Hippocampal formation (tissue), 2 donors: ENCODE data around the gene LRRC27.

ENCODE experiments used
- DNase-seq, 2 donors: peaks; one replicate each; lab custom pipeline; 2025; lab: John Stamatoyannopoulos, UW

The LRRC27 gene

DNA sequence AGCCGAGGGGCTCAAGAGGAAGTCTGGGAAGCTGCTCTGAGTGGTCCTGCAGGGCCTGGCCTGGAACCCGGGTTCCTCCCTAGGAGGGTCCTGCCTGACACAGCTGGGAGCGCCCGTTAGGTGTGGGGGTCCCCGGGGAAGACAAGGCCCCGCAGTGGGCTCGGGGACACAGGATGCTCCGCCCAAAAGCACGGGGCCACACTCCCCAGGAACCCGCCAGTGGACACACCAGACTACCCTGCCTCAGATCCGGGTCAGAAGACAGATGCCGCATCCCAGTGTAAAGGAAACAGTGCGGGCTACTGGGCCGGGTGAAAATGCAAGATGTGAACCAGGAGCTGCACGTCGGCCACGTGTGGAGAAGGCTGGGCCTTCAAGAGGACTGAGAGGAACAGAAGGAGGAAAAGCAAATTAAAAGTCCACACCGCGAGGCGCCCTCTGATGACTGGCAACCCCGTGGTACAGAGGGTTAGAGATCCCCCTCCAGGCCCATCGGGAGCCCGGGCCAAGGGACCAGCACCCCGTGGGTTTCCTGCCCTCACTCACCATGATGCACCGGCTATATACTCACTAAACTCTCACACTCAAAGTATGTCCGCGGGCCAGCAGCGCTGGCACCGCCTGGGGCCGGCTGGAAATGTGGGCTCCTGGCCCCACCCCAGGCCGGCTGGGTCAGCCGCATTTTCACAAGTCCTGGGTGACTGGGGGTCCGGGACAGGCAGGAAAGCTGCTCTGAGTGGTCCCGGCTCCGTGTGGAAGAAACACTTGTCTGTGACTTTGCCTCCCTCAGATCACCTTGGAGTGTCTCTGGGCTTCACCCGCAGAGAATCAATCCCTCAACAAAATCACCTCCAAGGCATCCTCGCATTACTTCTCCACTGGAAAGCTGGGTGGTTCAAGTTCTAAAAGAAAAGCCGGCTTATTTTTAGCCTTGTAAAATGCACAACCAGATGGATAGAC is 30.3 kb upstream of the LRRC27 start:
- no peak for DNase-seq

DNA sequence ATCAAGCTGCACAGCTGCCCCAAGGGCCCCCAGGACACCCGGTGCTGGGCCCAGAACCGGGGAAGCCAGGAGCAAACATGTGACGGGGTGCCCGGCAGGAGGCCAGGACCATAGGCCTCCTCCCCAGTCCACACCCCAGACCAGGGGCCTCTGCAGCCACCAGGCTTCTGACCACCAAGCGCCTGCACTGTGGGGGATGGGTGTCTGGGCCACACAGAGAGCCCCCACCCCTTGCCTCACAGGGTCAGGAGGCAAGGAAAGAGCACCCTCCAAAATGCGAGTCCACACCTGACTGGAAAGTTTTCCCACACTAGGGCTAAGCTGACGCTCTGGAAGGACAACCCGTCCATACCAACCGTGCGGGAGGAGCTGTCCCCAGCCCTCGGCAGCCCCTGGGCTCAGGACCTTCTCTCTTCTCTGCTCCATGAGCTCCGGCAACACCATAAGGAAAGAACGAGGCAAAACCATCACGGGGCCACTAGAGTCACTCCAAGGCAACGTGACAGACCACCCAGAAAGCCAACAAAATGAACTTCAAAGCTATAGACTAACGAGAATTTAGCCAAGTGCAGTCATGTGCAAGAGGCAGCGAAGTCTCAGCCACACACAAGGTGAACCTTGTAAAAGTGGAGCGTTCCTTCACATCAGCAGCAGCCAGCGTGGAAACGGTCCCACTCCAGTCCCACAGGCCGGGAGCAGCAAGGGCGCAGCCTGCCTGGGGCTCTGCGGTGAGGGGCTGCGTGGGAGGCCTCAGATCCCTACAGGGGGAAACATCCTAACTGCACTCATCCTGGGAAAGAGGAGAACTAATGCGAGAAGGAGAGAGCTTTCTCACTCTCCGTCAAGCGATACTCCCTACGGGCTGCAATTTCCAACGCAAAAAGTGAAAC is 29.3 kb upstream of the LRRC27 start:
- no peak for DNase-seq

DNA sequence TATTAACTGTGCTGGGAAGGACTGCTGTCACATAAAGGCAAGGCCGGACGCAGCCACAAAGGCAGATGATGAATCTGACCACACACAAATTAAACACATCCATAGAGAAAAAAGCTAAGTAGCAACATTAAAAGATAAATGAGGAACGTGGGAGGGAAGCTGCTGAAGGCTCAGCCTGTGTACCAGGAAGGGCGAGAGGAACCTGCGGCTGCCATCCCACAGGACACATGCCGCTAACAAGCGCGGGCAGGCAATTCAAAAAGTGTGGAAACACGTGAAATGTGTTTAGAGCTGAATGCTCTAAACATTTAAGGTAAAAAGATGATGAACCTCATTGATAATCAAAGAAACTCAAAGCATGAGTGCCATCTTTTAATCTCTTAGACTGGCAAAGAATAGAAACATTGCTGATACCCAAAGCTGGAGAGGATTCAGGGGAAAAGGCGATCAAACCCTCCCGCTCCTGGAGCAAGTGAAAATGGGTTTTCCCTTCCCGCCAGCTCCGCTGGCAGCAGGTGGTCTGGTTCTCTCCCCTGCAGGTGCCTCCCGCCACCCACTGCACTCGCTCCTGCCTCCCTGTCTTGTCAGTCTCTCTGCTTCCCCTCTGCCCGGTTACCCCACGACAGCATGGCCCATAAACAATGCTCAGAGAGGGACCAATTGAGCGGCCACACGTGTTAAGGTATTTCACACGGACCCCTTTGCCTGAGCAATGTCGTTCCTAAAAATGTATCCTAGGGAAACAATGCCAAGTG is 28.5 kb upstream of the LRRC27 start:
- no peak for DNase-seq

DNA sequence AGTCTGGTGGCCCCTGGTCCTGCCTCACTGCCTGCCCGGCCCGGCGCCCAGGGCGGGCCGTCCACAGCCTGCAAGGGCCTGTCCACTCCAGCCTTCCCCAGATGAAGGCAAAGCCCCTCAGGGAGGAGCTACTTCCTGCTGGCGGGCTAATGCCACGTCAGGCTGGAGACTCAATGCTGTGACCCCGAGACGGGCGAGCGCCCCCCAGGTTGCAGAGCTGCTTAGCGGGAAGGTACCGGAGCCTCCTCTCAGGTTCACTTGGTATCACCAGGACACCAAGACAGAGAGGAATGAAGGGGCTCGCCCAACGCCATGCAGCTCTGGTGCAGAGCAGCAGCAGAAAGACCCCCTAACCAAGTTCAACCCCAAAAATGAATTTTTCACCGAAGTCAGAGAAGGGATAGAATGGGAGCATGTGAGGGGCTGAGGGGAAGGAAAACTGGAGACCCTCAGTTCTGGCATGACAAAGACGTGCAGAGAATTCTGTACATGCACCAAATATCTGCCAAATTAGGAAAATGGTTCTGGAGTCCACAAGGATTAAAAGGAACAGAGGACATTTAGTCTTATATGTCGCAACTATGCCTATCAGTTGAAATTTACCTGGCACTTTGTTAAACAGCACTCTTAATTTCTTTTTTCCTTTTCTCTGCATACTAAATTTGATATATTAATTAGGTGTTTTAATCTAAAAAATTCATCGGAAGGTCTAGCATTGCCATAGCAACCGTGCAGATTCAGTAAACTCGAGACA is 27.1 kb upstream of the LRRC27 start:
- DNase-seq = no peak

DNA sequence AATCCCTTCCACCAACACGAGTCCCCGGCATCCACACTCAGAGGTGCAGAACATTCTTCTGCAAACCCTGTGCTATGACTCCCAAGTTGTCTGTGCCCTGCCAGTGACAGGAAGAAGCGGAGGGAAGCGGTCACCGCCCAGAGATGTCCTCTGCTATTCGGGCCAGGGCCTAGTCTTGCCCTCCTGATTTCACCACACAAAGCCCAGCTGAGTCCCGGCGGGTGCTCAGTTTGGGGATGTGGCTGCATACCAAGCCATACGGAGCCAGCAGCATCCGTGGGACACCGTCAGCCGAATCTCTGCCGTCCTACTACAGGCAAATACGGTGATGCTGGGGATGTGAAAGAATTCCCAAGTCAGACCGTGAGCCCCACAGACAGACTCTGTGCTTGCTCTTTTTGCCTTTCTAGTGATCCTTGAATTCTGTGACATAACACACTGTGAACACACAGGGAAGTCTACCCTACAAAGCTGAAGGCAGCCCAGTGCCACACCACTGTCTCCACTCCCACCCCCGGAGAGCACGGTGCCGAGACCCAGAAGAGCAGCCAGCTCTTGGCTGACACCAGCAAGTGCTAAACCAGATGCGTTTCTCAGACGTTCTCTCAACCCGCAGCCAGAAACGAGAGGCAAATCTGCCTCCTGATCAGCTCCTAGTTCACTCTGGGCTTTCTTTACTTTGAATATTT is 26.2 kb upstream of the LRRC27 start:
- DNase-seq = no peak

DNA sequence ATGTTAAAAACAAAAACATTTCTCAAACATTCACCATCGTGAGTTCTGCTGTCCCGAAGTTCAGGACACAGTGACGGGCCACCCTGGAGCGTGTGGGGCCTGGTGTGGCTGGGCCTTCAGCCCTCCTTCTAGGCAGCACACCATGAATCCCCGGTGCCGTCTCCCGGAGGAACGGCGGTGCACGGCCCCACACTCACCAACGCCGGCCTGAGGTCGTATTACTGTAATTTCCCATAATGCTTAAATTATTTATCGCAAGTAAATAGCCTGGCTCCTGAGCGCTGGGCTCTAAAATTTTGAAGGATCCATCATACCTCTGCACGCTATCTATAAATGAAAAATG is 25.7 kb upstream of the LRRC27 start:
- no peak for DNase-seq

DNA sequence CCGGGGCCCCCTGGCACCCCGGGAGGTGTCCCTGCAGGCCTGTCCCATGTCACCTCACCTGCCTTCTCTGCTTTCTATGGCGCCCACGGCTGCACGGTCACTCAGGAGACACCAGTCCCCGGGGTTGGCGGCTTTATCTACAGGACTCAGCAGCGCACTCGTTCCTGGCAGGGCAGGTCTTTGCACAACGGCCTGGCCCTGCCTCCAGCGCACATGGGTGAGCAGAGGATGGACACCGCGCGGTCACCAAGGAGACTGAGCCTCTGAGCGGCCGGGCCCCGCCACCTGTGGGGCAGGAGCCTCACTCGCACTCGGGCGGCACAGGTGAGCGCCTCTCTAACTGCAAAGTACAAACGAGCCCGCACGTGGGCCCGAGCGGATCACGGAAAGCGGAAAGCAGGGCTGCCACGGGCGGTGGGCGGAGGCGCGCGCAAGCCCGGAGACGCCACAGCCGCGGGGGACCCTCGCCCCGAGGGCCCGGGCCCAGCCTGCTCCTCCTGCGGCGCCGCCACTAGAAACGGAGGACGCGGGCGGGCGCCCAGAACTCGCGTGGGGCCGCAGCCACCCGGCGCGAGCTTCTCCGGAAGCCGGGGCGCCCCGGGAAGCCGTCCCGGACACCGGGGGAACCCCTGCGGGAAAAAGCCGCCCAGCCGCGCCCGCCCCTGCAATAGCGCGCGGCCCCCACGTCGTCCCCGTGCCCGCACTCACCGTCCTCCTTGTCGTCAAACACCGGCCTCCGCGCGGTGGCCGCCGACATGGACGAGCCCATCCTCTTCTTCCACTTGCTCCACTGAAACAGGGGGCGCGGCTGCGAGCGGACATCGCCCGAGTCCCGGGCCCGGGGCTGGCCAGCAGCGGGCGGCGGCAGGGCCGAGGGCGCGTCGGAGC is 24.9 kb upstream of the LRRC27 start:
- DNase-seq = no peak

DNA sequence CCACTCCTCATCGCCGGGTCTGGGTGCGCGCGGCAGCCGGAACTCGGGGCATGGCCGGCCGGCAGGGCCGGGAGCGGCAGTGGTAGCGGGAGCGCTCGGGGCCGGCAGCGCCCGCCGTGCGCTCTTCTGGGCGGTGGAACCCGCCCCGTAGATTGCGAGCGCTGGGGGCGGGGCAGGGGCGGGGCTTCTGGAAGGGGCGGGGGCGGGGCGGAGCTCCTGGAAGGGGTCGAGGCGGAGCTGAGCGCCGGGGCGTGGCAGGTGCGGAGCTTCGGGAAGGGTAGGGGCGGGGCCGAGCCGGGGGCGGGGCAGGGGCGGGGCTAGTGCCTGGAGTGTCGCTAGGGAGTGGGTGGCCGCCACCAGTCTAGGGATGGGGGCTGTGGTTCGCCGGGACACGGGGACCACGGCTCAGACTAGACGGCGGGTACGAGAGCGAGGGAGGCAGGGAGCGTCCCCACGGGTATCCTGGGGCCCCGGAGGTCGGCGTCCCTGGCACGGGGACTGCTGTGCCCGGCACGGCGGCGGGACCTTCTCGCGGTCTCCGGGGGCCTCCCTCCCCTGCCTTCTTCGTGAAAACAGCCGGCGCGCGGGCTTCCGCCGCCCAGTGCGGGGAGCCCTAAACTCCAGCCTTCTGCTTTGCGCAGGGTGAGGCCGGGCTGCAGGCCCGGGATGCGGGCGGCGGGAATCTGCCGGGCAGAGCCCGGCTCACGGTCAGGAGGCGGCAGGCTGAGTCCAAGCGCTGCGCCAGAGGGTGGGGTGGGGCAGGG is 24.0 kb upstream of the LRRC27 start, which contains the start of gene STK32C:
STK32C (minus strand) TSS at position 128 of the 764 bp plus-strand sequence; CDS start at position 11, 117 bp downstream.
- peak; percentile 93 to 96 for DNase-seq

DNA sequence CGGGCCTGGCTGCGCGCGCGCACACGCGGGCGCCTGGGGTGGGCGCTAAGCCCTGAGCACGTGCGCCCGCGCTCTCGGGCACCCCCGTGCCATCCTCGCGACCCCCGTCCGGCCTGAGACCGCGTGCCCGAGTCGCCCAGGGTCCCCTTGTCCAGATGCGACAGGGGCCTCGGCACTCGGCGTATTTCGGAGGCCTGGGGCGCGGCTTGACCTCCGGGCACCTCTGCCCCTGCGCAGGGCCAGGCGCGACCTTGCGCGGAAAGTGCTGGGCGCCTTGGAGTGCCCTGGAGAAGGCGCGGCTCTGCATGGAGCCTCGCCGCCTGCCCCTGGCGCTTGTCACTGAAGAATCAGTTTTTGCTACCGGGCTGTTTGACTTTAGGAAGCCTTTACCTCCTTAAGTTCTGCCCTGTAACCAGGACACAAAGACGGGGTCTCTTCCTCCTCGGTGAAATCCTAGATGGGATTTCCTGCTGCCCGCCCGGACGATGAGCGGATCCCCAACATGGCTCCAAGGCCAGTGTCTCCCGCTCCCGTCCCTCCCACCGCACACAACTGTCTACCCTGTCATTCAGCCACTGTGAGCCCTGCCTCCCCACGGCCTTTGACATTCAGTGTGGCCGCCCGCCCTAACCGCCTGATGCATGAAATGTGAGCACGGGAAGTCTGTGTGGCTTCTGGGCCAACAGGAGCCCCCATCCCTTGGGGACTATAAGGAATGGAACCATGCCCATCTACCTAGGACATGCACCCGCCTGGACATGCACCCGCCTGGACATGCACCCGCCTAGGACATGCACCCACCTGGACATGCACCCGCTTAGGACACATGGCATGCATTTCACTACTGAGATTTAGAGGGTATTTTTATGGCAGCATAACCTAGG is 23.2 kb upstream of the LRRC27 start:
- no peak for DNase-seq

DNA sequence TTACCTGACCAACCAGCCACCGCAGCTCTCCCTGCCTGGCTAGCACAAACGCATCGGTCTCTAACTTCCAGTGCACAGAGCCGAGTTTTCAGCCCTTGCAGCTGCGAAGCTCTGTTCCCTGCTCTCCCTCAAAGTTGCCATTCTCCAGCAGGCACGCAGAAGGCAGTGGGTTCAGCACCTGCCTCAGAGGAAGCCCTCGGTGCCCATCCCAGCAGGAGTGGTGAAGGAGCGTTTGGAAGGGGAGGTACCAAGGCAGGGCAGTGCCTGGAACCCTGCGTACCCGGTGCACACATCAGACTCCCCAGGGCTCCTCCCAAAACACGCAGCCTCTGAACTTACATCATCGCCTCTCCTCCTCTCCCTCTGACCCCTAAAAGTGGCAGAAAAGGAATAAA is 22.5 kb upstream of the LRRC27 start:
- DNase-seq = no peak

DNA sequence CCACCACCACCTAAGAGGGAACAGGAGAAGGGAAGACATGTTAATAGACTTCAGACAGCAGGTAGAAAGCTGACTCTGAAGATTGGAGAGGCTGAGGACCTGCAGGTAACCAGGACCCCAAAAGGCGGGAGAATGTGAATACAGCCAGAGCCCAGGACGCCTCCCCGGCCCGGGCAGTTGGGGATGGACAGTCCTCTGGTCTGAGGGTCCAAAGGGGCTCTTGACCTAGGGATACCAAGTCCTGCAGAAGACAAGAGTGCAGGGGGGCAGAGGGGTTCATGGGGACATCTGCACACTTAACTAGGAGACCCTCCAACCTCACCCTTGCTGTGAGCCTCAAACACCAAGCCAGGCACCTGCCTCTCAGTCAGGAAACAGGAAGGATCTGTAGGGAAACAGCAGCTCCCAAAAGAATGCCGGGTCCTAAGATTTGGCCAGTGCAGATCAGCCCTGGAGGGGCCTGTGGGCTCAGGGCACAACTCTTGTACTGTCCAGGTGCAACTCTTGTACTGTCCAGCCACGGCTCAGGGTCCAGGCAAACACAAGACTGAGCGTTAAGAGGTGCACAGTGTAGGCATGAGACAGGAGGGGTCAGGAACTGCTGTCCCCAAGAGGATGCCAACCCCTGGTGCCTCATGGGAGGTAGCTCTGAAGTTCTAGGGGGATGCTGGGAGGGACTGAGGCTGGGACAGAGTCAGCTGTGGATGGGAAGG is 22.0 kb upstream of the LRRC27 start:
- no peak for DNase-seq

DNA sequence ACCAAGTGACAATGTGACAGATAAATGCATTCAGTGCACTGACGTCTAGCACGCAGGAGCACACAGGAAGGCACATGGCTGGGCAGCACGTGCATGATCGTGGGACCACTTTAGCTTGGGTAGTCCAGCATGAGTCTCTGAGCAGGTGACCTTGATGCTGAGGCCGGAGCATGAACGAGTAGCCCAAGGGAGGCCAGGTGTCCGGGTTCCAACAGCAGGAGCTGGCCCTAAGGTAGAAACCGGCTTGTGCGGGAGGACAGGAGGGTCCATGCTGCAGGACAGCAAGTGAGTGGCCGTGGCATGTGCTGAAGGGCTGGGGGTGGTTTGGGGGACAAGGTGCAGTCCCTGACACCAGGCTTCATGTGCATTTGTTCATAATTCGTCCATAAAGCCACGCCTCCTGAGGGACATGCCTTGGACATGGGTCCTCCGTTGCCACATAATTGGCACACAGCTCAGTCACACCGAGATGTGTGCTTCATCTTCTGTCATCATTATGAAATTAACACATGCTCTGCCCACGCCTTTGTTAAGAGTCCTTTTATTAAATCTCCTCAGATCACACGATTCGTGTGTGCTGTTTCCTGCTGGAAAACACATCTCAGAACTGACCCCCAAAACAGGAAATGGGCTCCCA is 21.2 kb upstream of the LRRC27 start:
- no peak for DNase-seq

DNA sequence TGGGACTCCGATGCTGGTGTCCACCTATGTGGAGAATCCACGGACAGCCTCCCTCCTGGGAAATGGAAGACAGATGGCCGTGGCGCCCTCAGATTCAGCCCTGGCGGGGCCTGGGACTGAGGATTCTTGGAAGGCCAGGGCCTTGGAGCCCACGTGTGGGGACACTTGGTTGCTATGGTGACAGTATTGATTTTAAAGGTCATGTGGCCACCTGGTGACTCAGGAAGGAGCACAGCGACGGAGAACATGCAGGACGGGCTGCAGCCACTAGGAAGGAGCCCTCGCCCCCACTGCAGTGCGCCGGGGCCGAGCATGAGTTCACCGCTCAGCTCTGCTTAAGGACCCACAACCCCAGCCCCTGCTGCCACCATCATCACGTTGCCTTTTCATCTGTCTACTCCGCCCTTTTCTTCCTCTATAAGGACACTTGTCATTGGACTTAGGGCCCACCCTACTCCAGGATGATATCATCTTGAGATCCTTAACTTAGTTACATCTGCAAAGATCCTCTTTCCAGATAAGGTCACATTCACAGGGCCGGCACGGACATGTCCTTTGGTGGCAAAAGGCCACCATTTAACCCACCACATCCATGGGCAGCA is 20.6 kb upstream of the LRRC27 start:
- DNase-seq = no peak

DNA sequence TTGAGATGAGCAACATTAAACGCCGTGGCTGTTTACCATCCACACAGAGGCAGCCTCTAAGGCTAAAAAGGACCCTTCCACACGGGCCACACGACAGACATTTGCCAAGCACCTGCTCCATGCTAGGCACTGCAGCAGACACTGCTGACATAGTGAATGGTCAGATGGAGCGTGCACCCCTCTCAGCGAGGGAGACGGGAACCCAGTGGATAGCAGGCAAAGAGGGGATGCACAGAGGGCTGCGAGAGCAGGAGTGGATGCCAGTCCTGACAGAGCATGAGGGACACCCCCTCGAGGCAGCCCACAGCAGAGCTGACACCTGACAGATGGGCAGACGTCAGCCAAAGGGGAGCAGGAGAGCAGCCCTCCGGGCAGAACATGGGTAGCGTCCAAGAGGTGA is 18.7 kb upstream of the LRRC27 start:
- no peak for DNase-seq

DNA sequence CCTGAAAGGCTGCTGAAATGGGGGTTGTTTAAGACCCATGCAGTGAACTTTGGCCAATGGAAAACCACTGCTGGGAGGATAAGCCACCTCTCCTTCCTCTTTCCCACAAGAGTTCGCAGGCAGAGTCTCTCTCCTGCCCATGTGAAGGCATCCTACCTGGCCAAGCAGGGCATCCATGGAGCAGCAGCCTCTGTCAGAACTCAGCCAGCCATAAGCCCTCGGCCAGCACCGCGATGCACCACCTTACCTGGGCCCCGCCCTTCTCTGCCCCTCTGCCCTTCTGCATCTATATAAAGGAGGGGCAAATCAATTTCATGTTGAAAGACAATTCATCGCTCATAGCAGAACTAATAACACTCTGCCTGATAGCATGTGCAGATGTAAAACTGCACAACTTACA is 18.1 kb upstream of the LRRC27 start:
- no peak for DNase-seq

DNA sequence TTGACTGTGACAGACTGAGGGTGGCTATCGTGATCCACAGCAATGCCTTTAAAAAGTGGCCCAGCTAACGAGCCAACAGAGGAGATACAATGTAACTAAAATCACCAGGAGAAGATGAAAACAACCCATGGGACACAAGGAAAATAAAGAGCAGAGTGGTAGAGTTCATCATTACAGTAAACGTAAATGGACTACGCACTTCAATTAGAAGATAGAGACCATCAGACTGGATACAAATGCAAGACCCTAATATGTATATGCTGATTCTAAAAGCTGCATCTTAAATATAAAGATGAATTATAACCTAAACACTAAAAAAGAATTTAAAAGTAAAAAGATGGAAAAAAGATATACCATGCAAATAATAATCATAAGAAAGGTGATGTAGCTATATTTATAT is 17.7 kb upstream of the LRRC27 start:
- DNase-seq = no peak
